Measurements from ENCODE around the gene GAGE10.
"Not testable (repeated sequence)": the region's sequence is repeated elsewhere in the genome, so short reads cannot be mapped to it uniquely, and the experiment has no call there.

Gene GAGE10

GRCh38 chrX:49322266-49322665 lies 18.8 kb downstream of the GAGE10 start:
- DNase-seq (ENCODE audit: low read depth in 2 of 2): not testable (repeated sequence)

DNA sequence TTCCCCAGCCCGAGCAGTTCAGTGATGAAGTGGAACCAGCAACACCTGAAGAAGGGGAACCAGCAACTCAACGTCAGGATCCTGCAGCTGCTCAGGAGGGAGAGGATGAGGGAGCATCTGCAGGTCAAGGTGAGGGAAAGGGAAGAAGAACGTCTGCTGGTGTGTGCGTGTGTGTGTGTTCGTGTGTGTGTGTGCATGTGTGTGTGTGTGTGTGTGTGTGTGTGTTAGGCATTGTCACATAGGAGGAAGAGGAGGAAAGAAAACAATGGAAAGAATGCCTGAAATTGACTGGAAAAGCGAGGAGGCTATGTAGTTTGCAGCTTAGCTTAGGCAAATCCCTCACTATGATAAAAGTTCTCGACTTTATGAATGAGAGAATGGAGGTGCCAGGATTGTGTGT lies 20.3 kb downstream of the GAGE10 start:
- not testable (repeated sequence) for DNase-seq (ENCODE audit: low read depth in 2 of 2)

DNA sequence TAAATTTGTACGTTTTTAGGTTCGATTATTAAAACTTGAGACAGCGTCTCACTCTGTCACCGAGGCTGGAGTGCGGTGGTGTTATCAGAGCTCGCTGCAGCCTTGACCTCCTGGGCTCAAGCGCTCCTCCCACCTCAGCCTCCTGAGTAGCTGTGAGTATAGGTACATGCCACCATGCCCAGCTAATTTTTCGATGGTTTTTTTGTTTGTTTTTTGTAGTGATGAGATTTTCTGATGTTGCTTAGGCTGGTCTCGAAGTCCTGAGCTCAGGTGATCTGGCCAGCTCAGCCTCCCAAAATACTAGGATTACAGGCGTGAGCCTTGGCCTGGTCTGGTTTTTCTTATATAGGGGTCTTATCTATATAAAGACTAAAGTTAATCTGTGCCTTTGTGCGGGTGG lies 27.0 kb downstream of the GAGE10 start:
- DNase-seq (ENCODE audit: low read depth in 2 of 2): not testable (repeated sequence)

DNA sequence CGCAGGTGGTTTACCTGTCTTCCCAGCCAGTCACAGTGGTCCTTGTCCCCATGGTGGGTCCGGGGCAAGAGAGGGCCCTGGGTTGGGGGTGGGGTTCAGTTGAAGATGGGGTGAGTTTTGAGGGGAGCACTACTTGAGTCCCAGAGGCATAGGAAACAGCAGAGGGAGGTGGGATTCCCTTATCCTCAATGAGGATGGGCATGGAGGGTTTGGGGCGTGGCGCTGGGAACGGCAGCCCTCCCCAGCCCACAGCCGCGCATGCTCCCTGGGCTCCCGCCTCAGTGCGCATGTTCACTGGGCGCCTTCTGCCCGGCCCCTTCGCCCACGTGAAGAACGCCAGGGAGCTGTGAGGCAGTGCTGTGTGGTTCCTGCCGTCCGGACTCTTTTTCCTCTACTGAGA lies 27.8 kb downstream of the GAGE10 start, which contains the start of gene GAGE13:
Gene GAGE13, plus strand, starts transcription at position 301 of the 400 bp plus-strand sequence. CDS start 1,156 bp downstream, outside the sequence.
- not testable (repeated sequence) for DNase-seq (ENCODE audit: low read depth in 2 of 2)

DNA sequence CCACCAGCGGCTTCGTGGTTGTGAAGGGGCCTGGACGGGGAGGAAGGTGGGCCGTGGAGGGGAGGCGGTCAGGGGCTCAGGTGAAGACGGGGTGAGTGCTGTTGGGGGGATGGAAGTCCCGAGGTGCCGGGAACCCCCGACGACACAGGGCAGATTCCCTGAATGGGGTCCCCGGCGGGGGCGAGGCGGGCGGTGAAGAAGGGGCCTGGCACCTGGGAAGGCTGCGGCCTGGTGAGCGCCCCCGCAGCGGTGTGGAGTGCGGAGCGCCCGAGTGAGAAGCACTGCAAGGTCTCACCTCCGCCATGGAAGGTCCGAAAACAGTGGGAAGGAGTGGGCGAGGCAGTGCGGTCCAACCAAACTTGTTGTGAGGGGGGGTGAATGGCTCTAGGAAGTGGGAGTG lies 28.4 kb downstream of the GAGE10 start:
- DNase-seq (ENCODE audit: low read depth in 2 of 2): not testable (repeated sequence)

- not testable (repeated sequence) for DNase-seq (ENCODE audit: low read depth in 2 of 2)
Measured at GRCh38 chrX:49341449-49341848, 38.0 kb downstream of the GAGE10 start.

GRCh38 chrX:49344496-49345175 lies 41.2 kb downstream of the GAGE10 start:
- not testable (repeated sequence) for DNase-seq (ENCODE audit: low read depth in 2 of 2)

DNA sequence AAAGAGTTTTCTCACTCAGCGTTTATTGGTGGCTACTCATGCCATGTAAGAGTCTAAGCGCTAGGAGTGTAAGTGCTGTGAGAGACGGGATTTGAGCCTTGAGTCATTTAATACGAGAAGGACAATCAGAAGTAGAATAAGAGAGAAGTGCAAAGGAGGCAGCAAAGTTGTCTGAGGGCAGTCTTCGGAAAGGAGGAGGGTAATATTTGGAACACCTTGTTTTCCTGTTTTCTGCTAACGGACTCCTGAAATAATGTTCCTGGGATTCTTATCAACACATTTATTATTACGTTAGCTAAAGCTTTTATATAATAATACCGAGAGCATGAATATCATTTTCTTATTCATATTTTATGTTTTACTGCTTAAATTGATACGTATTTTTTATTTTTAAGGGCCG lies 42.0 kb downstream of the GAGE10 start:
- DNase-seq (ENCODE audit: low read depth in 2 of 2): not testable (repeated sequence)

- DNase-seq (ENCODE audit: low read depth in 2 of 2): not testable (repeated sequence)
Measured at GRCh38 chrX:49346150-49346549, 42.7 kb downstream of the GAGE10 start.

Data from stimulated activated CD4-positive, alpha-beta T cell treated with anti-CD3 and anti-CD28 coated beads, Interleukin-12 subunit alpha, Interleukin-12 subunit beta, amount 100 ng/mL, for 24 hours (primary cell).